ENCODE measurements around the gene UBAC2.

The UBAC2 gene

GRCh38 chr13:99377641-99378040 is 177.0 kb downstream of the UBAC2 start:
- CTCF ChIA-PET = interaction anchor here (6.2 to 7.7 kb wide), 2 partner anchors 10 to 108 kb away, joined by 42 to 47 read pairs; no protein-coding TSS in a partner anchor
- H3K27ac ChIP-seq (ENCODE audit: insufficient read depth in 1 of 2, low read depth in 1 of 2, low read length in 2 of 2, poor library complexity in 1 of 2, severe bottlenecking in 2 of 2) = no peak overlapping the region
- H3K27me3 ChIP-seq (replicated peaks in 2 of 5; ENCODE audit: control insufficient read depth in 4 of 5, insufficient read depth in 5 of 5, low read length in 4 of 5) = no peaks in the 10 kb centered on the region
- peaks cover 4 to 39% (median 32%) of the 10 kb centered on the region in 4 experiments for H3K4me1 ChIP-seq (ENCODE audit: control extremely low read depth in 1 of 4, control insufficient read depth in 4 of 4, insufficient read depth in 4 of 4, low read length in 3 of 4)
- DNase-seq = no peak
- H3K4me3 ChIP-seq (ENCODE audit: control insufficient read depth in 1 of 7, extremely low read depth in 1 of 7, insufficient read depth in 4 of 7, low read depth in 2 of 7, low read length in 6 of 7) = no peak overlapping the region
- peaks cover 5 to 30% (median 17%) of the 10 kb centered on the region in 4 experiments for H3K36me3 ChIP-seq (ENCODE audit: control insufficient read depth in 4 of 4, insufficient read depth in 4 of 4, low read length in 3 of 4)
- H3K9me3 ChIP-seq (ENCODE audit: control extremely low read depth in 1 of 5, control insufficient read depth in 4 of 5, insufficient read depth in 2 of 5, low read depth in 1 of 5, low read length in 4 of 5) = no peaks in the 10 kb centered on the region
- WGBS (ENCODE audit: insufficient coverage) = 96% methylated on average over 8 of the region's 8 CpGs
- POLR2A ChIA-PET = no interaction called here

DNA sequence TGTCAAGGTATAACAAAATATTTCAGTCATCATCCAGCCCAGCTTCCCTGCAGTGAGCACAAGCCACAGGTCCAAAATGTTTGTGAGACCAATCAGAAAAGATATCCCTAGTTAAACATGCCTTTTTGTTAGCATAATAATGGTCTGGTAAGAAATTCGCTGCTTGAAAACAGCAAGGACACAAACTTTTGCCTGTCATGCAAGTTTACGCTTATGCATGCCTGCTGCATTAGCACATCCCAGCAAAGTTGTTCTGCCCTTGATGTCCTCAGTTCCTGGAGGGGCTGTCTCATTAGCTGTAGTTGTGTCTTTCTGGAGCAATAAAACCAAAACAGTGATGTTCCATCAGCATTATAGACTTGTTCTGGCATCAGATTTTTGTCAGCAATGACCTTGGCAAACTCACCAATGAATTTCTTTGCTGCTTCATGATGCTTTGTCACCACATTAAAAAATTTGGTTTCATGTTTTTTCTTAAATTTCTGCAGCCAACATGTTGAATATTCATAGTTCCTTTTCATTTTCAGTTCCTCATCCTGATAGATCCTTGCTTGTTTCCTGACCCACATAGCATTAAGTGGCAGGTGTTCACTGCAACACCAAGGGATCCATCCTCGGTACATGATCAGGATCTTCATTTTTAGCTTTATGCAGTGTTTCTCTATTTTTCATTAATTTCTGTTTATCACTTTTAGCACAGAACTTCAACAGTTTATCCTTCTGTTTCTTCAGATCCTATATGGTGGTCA is 178.5 kb downstream of the UBAC2 start:
- H3K27ac ChIP-seq (ENCODE audit: insufficient read depth in 1 of 2, low read depth in 1 of 2, low read length in 2 of 2, poor library complexity in 1 of 2, severe bottlenecking in 2 of 2) = no peak overlapping the region
- ChIA-PET POLR2A (no interaction called here), CTCF (interaction anchor here (1.0 to 7.7 kb wide), 5 partner anchors 8 to 123 kb away, joined by 3 to 47 read pairs (median 3); no protein-coding TSS in a partner anchor)
- WGBS (ENCODE audit: insufficient coverage) = 96% methylated on average over 3 of the region's 3 CpGs
- H3K4me3 ChIP-seq (ENCODE audit: control insufficient read depth in 1 of 7, extremely low read depth in 1 of 7, insufficient read depth in 4 of 7, low read depth in 2 of 7, low read length in 6 of 7) = no peak overlapping the region
- peaks cover 5 to 45% (median 43%) of the 10 kb centered on the region in 4 experiments for H3K4me1 ChIP-seq (ENCODE audit: control extremely low read depth in 1 of 4, control insufficient read depth in 4 of 4, insufficient read depth in 4 of 4, low read length in 3 of 4)
- no peaks in the 10 kb centered on the region for H3K27me3 ChIP-seq (replicated peaks in 2 of 5; ENCODE audit: control insufficient read depth in 4 of 5, insufficient read depth in 5 of 5, low read length in 4 of 5)
- no peak for DNase-seq
- H3K9me3 ChIP-seq (ENCODE audit: control extremely low read depth in 1 of 5, control insufficient read depth in 4 of 5, insufficient read depth in 2 of 5, low read depth in 1 of 5, low read length in 4 of 5) = no peaks in the 10 kb centered on the region
- peaks cover 4 to 25% (median 14%) of the 10 kb centered on the region in 4 experiments for H3K36me3 ChIP-seq (ENCODE audit: control insufficient read depth in 4 of 4, insufficient read depth in 4 of 4, low read length in 3 of 4)

DNA sequence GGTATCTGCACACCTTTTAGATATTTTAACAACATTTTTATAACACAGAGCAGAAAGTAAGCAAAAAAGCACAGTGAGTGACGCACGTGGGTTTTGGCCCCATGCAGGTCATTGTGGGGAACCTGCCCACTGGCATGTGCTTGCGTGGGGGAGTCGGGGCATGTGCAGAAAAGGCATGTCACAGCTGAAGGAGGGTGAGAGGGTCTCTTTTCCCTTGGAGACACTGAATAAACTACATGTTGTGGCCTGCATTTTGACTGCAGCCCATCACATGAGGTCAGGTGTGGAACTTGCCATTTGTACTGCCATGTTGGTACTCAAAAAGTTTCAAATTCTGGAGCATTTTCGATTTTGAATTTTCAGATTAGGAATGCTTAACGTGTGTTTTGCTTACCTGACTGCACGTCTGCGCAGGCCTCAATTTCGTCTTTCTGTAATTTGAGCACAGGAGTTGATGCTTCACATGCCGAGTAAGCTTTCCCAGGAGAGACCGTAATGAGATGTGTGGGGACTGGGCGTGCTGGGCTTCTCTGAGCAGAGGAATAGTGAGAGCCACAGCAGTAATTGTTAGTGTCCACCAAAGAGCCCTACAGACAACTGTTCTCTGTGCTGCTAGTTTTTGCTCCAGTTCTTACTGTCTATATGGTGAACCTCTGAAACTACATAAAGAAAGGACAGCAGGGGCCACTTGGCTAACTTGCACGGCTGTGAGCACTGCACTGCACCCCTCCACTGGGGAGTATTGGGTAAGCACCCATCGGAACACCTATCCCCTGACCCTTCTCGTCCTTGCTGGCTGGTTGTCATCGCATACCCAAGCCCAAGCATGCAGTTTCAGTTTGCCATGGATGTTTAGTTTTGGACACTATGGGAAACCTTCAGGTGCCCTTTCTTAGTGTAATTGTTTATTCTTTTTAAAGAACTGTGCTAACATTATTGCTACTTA is 179.5 kb downstream of the UBAC2 start:
- POLR2A ChIA-PET = no interaction called here
- Histone ChIP-seq H3K27ac (ENCODE audit: insufficient read depth in 1 of 2, low read depth in 1 of 2, low read length in 2 of 2, poor library complexity in 1 of 2, severe bottlenecking in 2 of 2) (no peak overlapping the region), H3K9me3 (ENCODE audit: control extremely low read depth in 1 of 5, control insufficient read depth in 4 of 5, insufficient read depth in 2 of 5, low read depth in 1 of 5, low read length in 4 of 5) (no peaks in the 10 kb centered on the region), H3K27me3 (replicated peaks in 2 of 5; ENCODE audit: control insufficient read depth in 4 of 5, insufficient read depth in 5 of 5, low read length in 4 of 5) (no peaks in the 10 kb centered on the region), H3K4me3 (ENCODE audit: control insufficient read depth in 1 of 7, extremely low read depth in 1 of 7, insufficient read depth in 4 of 7, low read depth in 2 of 7, low read length in 6 of 7) (no peak overlapping the region), H3K4me1 (ENCODE audit: control extremely low read depth in 1 of 4, control insufficient read depth in 4 of 4, insufficient read depth in 4 of 4, low read length in 3 of 4) (peaks cover 5 to 41% (median 39%) of the 10 kb centered on the region in 4 experiments), H3K36me3 (ENCODE audit: control insufficient read depth in 4 of 4, insufficient read depth in 4 of 4, low read length in 3 of 4) (peaks cover 4 to 27% (median 14%) of the 10 kb centered on the region in 4 experiments)
- CTCF ChIA-PET = interaction anchor here (0.9 to 6.2 kb wide), 5 partner anchors 57 to 122 kb away, joined by 3 to 47 read pairs (median 6); no protein-coding TSS in a partner anchor
- no peak for DNase-seq
- over 99% methylated on average over 14 of the region's 16 CpGs for WGBS (ENCODE audit: insufficient coverage)

DNA sequence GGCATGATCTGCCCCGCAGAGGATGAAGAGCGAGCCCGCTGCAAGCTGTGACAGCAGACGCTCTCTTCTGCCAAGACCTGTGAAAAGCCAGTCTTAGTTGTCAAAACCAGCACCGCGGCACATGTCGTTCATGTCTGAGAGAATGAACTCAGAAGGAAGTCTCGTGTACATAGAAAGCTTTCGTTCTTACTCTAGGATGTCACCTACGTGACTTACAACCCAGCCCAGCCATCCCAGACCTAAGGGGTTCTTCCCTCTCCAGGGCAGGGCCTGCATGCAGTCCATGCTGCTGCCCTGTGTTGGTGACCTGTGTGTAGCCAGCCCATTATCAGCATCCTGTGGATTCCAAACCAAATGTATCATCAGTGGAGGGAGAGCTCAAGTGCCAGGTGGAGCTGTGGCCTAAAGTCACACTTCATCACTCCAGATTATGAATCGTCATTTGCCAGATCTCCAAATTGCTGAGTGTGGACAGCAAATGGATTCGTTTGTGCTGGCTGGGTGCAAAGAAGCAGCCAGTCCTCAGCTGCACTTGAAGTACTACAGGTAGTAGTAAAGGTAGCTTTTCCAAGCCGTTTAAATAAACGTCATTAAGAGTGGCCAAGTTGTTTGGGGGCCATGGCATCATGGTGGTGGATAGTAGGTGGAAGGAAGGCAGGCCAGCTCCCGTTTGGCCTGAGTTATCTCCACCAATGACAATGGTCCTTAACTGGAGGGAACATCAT is 180.4 kb downstream of the UBAC2 start:
- no peaks in the 10 kb centered on the region for H3K9me3 ChIP-seq (ENCODE audit: control extremely low read depth in 1 of 5, control insufficient read depth in 4 of 5, insufficient read depth in 2 of 5, low read depth in 1 of 5, low read length in 4 of 5)
- DNase-seq = no peak
- no peak overlapping the region for H3K27ac ChIP-seq (ENCODE audit: insufficient read depth in 1 of 2, low read depth in 1 of 2, low read length in 2 of 2, poor library complexity in 1 of 2, severe bottlenecking in 2 of 2)
- ChIA-PET CTCF (interaction anchor here (0.6 to 6.2 kb wide), 8 partner anchors 12 to 111 kb away, joined by 3 to 47 read pairs (median 4); no protein-coding TSS in a partner anchor), POLR2A (no interaction called here)
- peaks cover 4 to 36% (median 18%) of the 10 kb centered on the region in 4 experiments for H3K36me3 ChIP-seq (ENCODE audit: control insufficient read depth in 4 of 4, insufficient read depth in 4 of 4, low read length in 3 of 4)
- no peaks in the 10 kb centered on the region for H3K27me3 ChIP-seq (replicated peaks in 2 of 5; ENCODE audit: control insufficient read depth in 4 of 5, insufficient read depth in 5 of 5, low read length in 4 of 5)
- H3K4me1 ChIP-seq (ENCODE audit: control extremely low read depth in 1 of 4, control insufficient read depth in 4 of 4, insufficient read depth in 4 of 4, low read length in 3 of 4) = peaks cover 5 to 36% (median 31%) of the 10 kb centered on the region in 4 experiments
- no peak overlapping the region for H3K4me3 ChIP-seq (ENCODE audit: control insufficient read depth in 1 of 7, extremely low read depth in 1 of 7, insufficient read depth in 4 of 7, low read depth in 2 of 7, low read length in 6 of 7)
- 96% methylated on average over 15 of the region's 15 CpGs for whole genome bisulfite sequencing (ENCODE audit: insufficient coverage)

DNA sequence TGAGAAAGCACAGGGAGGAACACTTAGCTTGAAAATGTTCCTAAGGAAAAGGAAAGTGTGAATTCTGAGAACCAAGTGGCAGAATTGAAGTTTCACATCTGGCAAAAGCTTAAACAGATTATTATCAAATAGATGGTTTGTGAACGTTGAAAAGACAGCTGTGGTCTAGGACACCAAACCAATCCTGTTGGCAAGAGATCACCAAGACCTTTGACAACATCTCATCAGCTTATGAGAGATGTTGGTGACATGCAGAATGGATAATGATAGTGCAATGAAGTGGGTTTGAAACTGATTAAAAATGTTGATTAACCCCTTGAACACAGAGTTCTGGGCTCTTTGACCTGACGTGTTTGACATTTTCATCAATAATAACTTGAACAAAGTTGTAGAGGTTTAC is 181.1 kb downstream of the UBAC2 start:
- no peak overlapping the region for H3K4me3 ChIP-seq (ENCODE audit: control insufficient read depth in 1 of 7, extremely low read depth in 1 of 7, insufficient read depth in 4 of 7, low read depth in 2 of 7, low read length in 6 of 7)
- DNase-seq = no peak
- WGBS (ENCODE audit: insufficient coverage) = 86% methylated on average over 1 of the region's 2 CpGs
- H3K27ac ChIP-seq (ENCODE audit: insufficient read depth in 1 of 2, low read depth in 1 of 2, low read length in 2 of 2, poor library complexity in 1 of 2, severe bottlenecking in 2 of 2) = no peak overlapping the region
- H3K4me1 ChIP-seq (ENCODE audit: control extremely low read depth in 1 of 4, control insufficient read depth in 4 of 4, insufficient read depth in 4 of 4, low read length in 3 of 4) = peaks cover 3 to 30% (median 25%) of the 10 kb centered on the region in 4 experiments
- H3K36me3 ChIP-seq (ENCODE audit: control insufficient read depth in 4 of 4, insufficient read depth in 4 of 4, low read length in 3 of 4) = peaks cover 4 to 39% (median 21%) of the 10 kb centered on the region in 4 experiments
- POLR2A ChIA-PET = no interaction called here
- H3K9me3 ChIP-seq (ENCODE audit: control extremely low read depth in 1 of 5, control insufficient read depth in 4 of 5, insufficient read depth in 2 of 5, low read depth in 1 of 5, low read length in 4 of 5) = no peaks in the 10 kb centered on the region
- CTCF ChIA-PET = interaction anchor here (0.7 to 6.2 kb wide), 9 partner anchors 9 to 112 kb away, joined by 3 to 47 read pairs (median 3); no protein-coding TSS in a partner anchor
- H3K27me3 ChIP-seq (replicated peaks in 2 of 5; ENCODE audit: control insufficient read depth in 4 of 5, insufficient read depth in 5 of 5, low read length in 4 of 5) = no peaks in the 10 kb centered on the region

DNA sequence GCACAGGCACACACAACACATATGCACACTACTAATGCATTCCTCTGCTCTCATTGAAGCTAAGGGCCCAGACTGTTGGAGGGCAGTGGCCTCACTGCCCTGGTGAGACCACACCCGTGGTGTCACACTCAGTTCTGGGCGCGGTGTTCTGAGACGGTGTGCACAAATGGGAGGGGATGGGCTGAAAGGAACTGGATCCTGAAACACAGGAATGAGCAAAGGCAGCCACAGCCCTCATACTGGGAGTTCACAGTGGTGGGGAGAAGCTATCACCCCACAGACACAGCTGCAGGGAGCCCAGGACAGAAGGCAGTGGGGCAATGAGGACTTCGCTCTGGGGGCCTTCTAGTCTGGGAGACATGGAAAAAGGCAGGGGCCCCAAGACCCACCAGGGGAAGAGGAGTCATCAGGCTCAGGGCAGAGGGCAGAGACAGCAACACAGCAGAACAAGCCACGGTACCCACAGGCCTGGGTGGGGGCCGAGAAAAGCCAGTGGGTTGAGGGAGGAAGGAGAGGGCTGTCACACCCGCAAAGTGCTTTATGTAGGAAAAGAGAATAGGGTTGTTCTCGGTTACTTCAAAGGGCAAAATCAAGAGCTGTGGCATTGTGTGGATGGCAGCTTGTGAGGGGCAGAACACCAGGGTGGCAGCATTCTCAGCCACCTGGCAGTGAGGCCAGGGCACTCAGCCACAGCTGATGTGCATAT is 181.9 kb downstream of the UBAC2 start:
- WGBS (ENCODE audit: insufficient coverage) = 70% methylated on average over 8 of the region's 9 CpGs
- Histone ChIP-seq H3K4me3 (ENCODE audit: control insufficient read depth in 1 of 7, extremely low read depth in 1 of 7, insufficient read depth in 4 of 7, low read depth in 2 of 7, low read length in 6 of 7) (no peak overlapping the region), H3K27me3 (replicated peaks in 2 of 5; ENCODE audit: control insufficient read depth in 4 of 5, insufficient read depth in 5 of 5, low read length in 4 of 5) (no peaks in the 10 kb centered on the region), H3K9me3 (ENCODE audit: control extremely low read depth in 1 of 5, control insufficient read depth in 4 of 5, insufficient read depth in 2 of 5, low read depth in 1 of 5, low read length in 4 of 5) (no peaks in the 10 kb centered on the region), H3K27ac (ENCODE audit: insufficient read depth in 1 of 2, low read depth in 1 of 2, low read length in 2 of 2, poor library complexity in 1 of 2, severe bottlenecking in 2 of 2) (no peak overlapping the region), H3K36me3 (ENCODE audit: control insufficient read depth in 4 of 4, insufficient read depth in 4 of 4, low read length in 3 of 4) (peaks cover 5 to 37% (median 22%) of the 10 kb centered on the region in 4 experiments), H3K4me1 (ENCODE audit: control extremely low read depth in 1 of 4, control insufficient read depth in 4 of 4, insufficient read depth in 4 of 4, low read length in 3 of 4) (peaks cover 3 to 26% (median 22%) of the 10 kb centered on the region in 4 experiments)
- ChIA-PET CTCF (interaction anchor here (0.6 to 6.2 kb wide), 10 partner anchors 9 to 116 kb away, joined by 3 to 47 read pairs (median 4); no protein-coding TSS in a partner anchor), POLR2A (interaction anchor here (1.1 kb wide), 1 partner anchor 76 kb away, joined by 4 read pairs; no protein-coding TSS in a partner anchor)
- DNase-seq = peak in 1 of 3 donors; percentile 26

Data from common myeloid progenitor, CD34-positive (primary cell).